Motor neuron (in vitro differentiated cells): Measurements from ENCODE around the gene MYO16. TPM values are rescaled to one million over a fixed set of nuclear protein-coding genes. Genes with fewer than 3 reads are reported as not detected.

ENCODE experiments used
- ATAC-seq, 8 experiments: fragments of 200-7000 bp; cut with Tn5 transposase; replicated peaks in 6 of 8; 2 replicates each; pipeline ENCODE4 v1.8.0; 2021; ENCODE audit warnings: mild to moderate bottlenecking in 8 of 8, moderate library complexity in 8 of 8
- H3K27ac ChIP-seq, 2 donors: fragments of 250-450 bp; sonication (Bioruptor Pico); 2 replicates each; pipeline ENCODE4 v1.9.0; 2021; ENCODE audit warnings: antibody characterized with exemption in 2 of 2, mild to moderate bottlenecking in 2 of 2, moderate library complexity in 1 of 2
- H3K4me1 ChIP-seq, 2 donors: fragments of 250-450 bp; sonication (Bioruptor Pico); replicated peaks in 1 of 2; 2 replicates each; pipeline ENCODE4 v1.6.1; 2021; ENCODE audit warnings: antibody characterized with exemption in 2 of 2, mild to moderate bottlenecking in 2 of 2, moderate library complexity in 1 of 2
- H3K4me3 ChIP-seq, 5 donors: fragments of 250-450 bp; sonication (Bioruptor Pico); 2 replicates each; pipeline ENCODE4 v1.9.0; 2021; ENCODE audit warnings: antibody characterized with exemption in 5 of 5, mild to moderate bottlenecking in 5 of 5, moderate library complexity in 4 of 5
- WGBS, 10 experiments: fragments of 450-650 bp; shearing (Covaris generic); methylation state at CpG; one replicate each; pipeline ENCODE4 v1.0.0; 2022; 5-methylcytosine and 5-hydroxymethylcytosine counted together
- in situ Hi-C, 9 experiments: fragments of 400-800 bp; cut with MboI; loops; one replicate each; pipeline ENCODE4 v1.15.0; 2021; ENCODE audit warnings: low sequenced_read_pairs in 9 of 9, low pct_unique_long_range_greater_than_20kb in 2 of 9; ENCODE audit not compliant: unreplicated experiment in 9 of 9
- total RNA-seq, 8 experiments: library from RNA; unstranded; fragments of 300-600 nt; gene quantifications; 2 replicates each; pipeline versions ENCODE4 v1.2.3 to v1.2.4, GENCODE V29; 2022

Gene MYO16
- total RNA-seq, 8 experiments from 2014 or later: 0.18 to 16.0 (median 6.2) TPM

GRCh38 chr13:108624979-108625378, 4.4 kb upstream of the MYO16 start:
- Histone ChIP-seq H3K4me3 (no peak overlapping the region), H3K27ac (no peak overlapping the region), H3K4me1 (peaks cover 0 to 7% of the 10 kb centered on the region in 2 donors)
- ATAC-seq: no peak
- in situ Hi-C loops: loop anchor here in 3 of 9 experiments (25.0 kb wide), 1 partner anchor 262 kb away; no protein-coding TSS in a partner anchor
- WGBS, 10 experiments: 36 to 100% (median 53%) methylated on average over 1 to 3 of the region's 4 CpGs; no CpG with 5 or more reads in 2 of the 10 experiments

DNA sequence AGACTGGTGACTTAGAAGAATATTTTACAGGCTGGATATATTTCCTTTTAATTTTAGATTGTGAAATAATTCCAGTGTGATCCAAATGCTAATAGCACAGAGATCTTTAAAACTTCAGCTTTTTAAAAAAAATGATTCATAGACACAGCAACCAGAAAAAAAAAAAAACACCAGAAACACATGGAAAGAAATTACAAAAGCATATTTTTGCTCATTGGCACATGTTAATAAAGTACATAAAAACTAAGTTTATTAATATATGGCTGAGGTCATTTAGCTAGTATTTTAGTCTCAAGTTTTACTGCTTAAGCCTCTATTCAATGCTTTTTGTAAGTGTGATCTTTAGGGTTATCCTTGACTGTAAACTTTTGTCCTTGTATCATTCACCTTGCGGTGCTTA, 577 bp downstream of the MYO16 start:
- in situ Hi-C loops: no loop called here

GRCh38 chr13:108632649-108633167, 3.3 kb downstream of the MYO16 start:
- H3K4me3 ChIP-seq: no peak overlapping the region
- no peak for ATAC-seq
- peaks cover 0 to 7% of the 10 kb centered on the region in 2 donors for H3K4me1 ChIP-seq
- in situ Hi-C loops: no loop called here
- WGBS, 10 experiments: 13 to 100% (median 80%) methylated on average over 2 to 5 of the region's 5 CpGs; no CpG with 5 or more reads in 1 of the 10 experiments
- no peak overlapping the region for H3K27ac ChIP-seq

More for the DNA sequence above, 577 bp downstream of the MYO16 start:
- Histone ChIP-seq H3K27ac (no peak overlapping the region), H3K4me1 (peaks cover 0 to 7% of the 10 kb centered on the region in 2 donors), H3K4me3 (no peak overlapping the region)
- no peak for ATAC-seq
- 17 to 100% (median 100%) methylated on average over 1 of the region's 1 CpG; no CpG with 5 or more reads in 3 of the 10 experiments for whole genome bisulfite sequencing, 10 experiments

GRCh38 chr13:108638901-108639300, 9.5 kb downstream of the MYO16 start:
- WGBS, 10 experiments: 26 to 100% (median 93%) methylated on average over 2 to 4 of the region's 4 CpGs; no CpG with 5 or more reads in 4 of the 10 experiments
- Histone ChIP-seq H3K4me3 (no peak overlapping the region), H3K27ac (no peak overlapping the region), H3K4me1 (no peaks in the 10 kb centered on the region)
- in situ Hi-C loops: no loop called here
- ATAC-seq: peak in 2 of 8 experiments; percentile 85 to 100

GRCh38 chr13:108643646-108644353, 14.4 kb downstream of the MYO16 start:
- peak in 2 of 8 experiments; percentile 27 to 49 for ATAC-seq
- 36 to 96% (median 78%) methylated on average over 1 to 4 of the region's 4 CpGs; no CpG with 5 or more reads in 2 of the 10 experiments for whole genome bisulfite sequencing, 10 experiments
- Histone ChIP-seq H3K27ac (no peak overlapping the region), H3K4me3 (no peak overlapping the region), H3K4me1 (no peaks in the 10 kb centered on the region)
- in situ Hi-C loops: no loop called here

DNA sequence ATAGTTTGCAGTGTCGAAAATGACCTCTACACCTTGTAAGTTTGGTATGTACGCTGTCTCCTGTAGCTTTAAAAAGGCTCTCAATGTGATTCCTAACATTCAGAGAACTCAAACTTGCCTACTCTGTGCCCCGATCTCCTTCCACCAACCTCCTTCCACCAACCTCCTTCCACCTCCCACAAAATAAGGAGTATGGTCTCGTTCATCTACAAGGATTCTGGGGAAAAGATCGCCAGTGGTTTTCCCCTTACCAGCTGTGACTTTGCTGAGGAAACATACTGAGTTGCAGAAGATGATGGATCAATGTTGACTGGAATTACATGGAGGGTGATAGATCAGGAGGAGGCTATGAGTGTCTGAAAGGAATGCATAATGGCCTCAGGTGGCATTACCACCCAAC, 16.0 kb downstream of the MYO16 start:
- ATAC-seq: no peak
- in situ Hi-C loops: no loop called here
- H3K4me3 ChIP-seq: no peak overlapping the region
- H3K4me1 ChIP-seq: no peaks in the 10 kb centered on the region
- no peak overlapping the region for H3K27ac ChIP-seq
- WGBS, 10 experiments: 6 to 100% (median 77%) methylated on average over 1 to 5 of the region's 5 CpGs; no CpG with 5 or more reads in 1 of the 10 experiments

DNA sequence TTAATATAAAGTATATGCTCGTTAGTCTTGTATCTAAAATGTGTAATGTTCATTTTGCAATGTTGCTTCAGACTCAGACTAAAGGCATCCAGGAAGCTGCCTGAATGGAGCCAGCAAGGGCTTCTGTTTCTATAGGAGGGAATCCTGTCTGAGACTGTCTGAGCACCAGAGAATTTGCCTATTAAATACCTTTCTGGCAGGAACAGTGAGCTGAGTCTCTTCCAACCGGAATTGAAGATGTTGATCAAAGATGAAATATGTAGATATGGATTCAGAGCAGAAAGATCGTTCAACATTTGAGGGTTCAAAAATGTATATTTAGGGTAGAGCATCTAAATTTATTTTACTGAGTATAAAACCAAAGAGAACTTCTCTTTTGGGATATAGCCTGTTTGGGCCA, 20.9 kb downstream of the MYO16 start:
- in situ Hi-C loops: no loop called here
- ATAC-seq: no peak
- Histone ChIP-seq H3K4me3 (no peak overlapping the region), H3K27ac (no peak overlapping the region), H3K4me1 (no peaks in the 10 kb centered on the region)
- 4 to 100% (median 86%) methylated on average over 1 to 3 of the region's 3 CpGs; no CpG with 5 or more reads in 1 of the 10 experiments for WGBS, 10 experiments

DNA sequence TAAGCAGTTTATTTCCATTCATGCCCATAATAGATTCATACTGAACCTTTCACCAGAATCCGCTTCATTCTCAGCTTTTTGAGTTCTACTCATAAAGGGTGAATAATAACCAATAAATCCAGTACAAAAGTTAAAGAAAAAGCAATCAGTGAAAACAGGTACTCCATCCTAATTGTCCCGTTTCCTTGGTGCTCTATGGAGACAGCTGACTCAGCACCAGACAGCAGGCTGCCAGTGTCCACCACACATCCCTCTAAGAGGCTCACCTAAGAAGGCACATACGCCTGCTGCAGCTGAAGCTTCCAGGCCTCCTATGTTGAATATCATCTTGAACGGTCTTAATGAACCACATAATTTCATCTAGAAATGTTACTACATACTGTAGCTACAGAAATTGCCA, 27.3 kb downstream of the MYO16 start:
- ATAC-seq: peak in 1 of 8 experiments; percentile 15
- in situ Hi-C loops: no loop called here
- Histone ChIP-seq H3K4me1 (no peaks in the 10 kb centered on the region), H3K4me3 (no peak overlapping the region), H3K27ac (no peak overlapping the region)
- WGBS, 10 experiments: 10 to 96% (median 75%) methylated on average over 1 to 4 of the region's 4 CpGs

- in situ Hi-C loops: no loop called here
- peak in 3 of 8 experiments; percentile 25 to 93 (median 88) for ATAC-seq
- H3K4me3 ChIP-seq: no peak overlapping the region
- no peak overlapping the region for H3K27ac ChIP-seq
- 0 to 100% (median 80%) methylated on average over 1 of the region's 1 CpG; no CpG with 5 or more reads in 1 of the 10 experiments for WGBS, 10 experiments
- no peaks in the 10 kb centered on the region for H3K4me1 ChIP-seq
Measured at GRCh38 chr13:108657519-108657918, 28.1 kb downstream of the MYO16 start.

DNA sequence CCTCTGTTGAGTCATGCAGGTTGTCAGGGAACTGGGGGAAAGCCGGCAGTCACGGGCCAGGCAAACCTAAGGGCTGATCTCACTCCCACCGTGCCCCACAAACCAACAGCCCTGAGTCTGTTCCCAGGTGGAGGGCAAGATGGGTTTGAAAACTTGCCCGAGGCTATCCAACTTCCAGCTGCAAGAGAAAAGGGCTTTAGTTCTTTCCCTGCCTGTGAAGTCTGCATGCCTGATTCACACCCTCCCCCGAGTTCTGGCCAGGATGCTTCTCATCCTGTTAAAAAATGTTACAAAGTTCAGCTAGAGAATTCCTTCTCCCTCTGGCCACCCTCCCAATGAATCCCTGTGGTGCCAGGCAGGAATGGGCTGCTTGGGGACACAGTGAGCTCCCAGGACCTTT, 33.1 kb downstream of the MYO16 start:
- ATAC-seq: peak in 1 of 8 experiments; percentile 37
- in situ Hi-C loops: no loop called here
- Histone ChIP-seq H3K27ac (no peak overlapping the region), H3K4me1 (peaks cover 0 to 4% of the 10 kb centered on the region in 2 donors), H3K4me3 (no peak overlapping the region)
- 0 to 79% (median 45%) methylated on average over 1 to 2 of the region's 5 CpGs; no CpG with 5 or more reads in 6 of the 10 experiments for WGBS, 10 experiments

GRCh38 chr13:108663710-108664109, 34.3 kb downstream of the MYO16 start:
- peak in 2 of 8 experiments; percentile 24 to 25 for ATAC-seq
- Histone ChIP-seq H3K4me1 (peaks cover 0 to 4% of the 10 kb centered on the region in 2 donors), H3K4me3 (no peak overlapping the region), H3K27ac (no peak overlapping the region)
- in situ Hi-C loops: no loop called here
- 0 to 100% (median 78%) methylated on average over 1 to 3 of the region's 3 CpGs for WGBS, 10 experiments

GRCh38 chr13:108667205-108667604, 37.8 kb downstream of the MYO16 start:
- in situ Hi-C loops: no loop called here
- H3K27ac ChIP-seq: no peak overlapping the region
- H3K4me1 ChIP-seq: peaks cover 0 to 4% of the 10 kb centered on the region in 2 donors
- 0 to 100% (median 81%) methylated on average over 1 of the region's 1 CpG; no CpG with 5 or more reads in 2 of the 10 experiments for WGBS, 10 experiments
- H3K4me3 ChIP-seq: no peak overlapping the region
- ATAC-seq: no peak

DNA sequence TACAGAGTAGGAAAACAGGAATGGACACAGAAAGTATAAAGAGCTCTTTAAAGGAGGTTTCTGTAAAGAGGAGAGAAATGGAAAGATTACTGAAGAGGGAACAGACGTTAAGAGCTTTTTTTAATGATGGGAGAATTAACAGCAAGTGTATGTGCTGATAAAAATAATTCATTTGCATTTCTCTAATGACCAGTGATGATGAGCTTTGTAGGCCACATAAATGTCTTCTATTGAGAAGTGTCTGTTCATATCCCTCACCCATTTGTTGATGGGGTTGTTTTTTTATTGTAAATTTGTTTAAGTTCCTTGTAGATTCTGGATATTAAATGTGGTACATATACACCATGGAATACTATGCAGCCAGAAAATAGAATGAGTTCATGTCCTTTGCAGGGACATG, 40.0 kb downstream of the MYO16 start:
- WGBS, 10 experiments: 0 to 100% (median 50%) methylated on average over 1 of the region's 1 CpG
- in situ Hi-C loops: no loop called here
- Histone ChIP-seq H3K27ac (no peak overlapping the region), H3K4me3 (no peak overlapping the region), H3K4me1 (peaks cover 0 to 4% of the 10 kb centered on the region in 2 donors)
- no peak for ATAC-seq
